GM21786 (cell line): ENCODE measurements around the gene MAP7D2.

Experiments
- ATAC-seq: cut with Tn5 transposase; IDR thresholded peaks from one replicate; pipeline ENCODE4 v1.9.1; 2021; ENCODE audit not compliant: unreplicated experiment

The MAP7D2 gene

GRCh38 chrX:20116087-20116576 is 575 bp downstream of the MAP7D2 start:
- ATAC-seq, result no peak

GRCh38 chrX:20112022-20112774 is 4.5 kb downstream of the MAP7D2 start:
- no peak for ATAC-seq

GRCh38 chrX:20111271-20111670 is 5.4 kb downstream of the MAP7D2 start:
- no peak for ATAC-seq

- no peak for ATAC-seq
Measured at GRCh38 chrX:20101934-20102581, 14.6 kb downstream of the MAP7D2 start.

- ATAC-seq, result no peak
Measured at GRCh38 chrX:20091499-20091898, 25.2 kb downstream of the MAP7D2 start.

GRCh38 chrX:20089845-20090244 is 26.9 kb downstream of the MAP7D2 start:
- no peak for ATAC-seq

GRCh38 chrX:20080277-20080676 is 36.4 kb downstream of the MAP7D2 start:
- no peak for ATAC-seq

- ATAC-seq, result no peak
Measured at GRCh38 chrX:20071511-20072079, 45.1 kb downstream of the MAP7D2 start.

GRCh38 chrX:20067709-20068561 is 48.8 kb downstream of the MAP7D2 start:
- ATAC-seq, result no peak

- peak; percentile 52 for ATAC-seq
Measured at GRCh38 chrX:20066968-20067708, 49.6 kb downstream of the MAP7D2 start.

- ATAC-seq, result no peak
Measured at GRCh38 chrX:20063716-20064351, 52.9 kb downstream of the MAP7D2 start.

- no peak for ATAC-seq
Measured at GRCh38 chrX:20063153-20063552, 53.6 kb downstream of the MAP7D2 start.

GRCh38 chrX:20061855-20062254 is 54.9 kb downstream of the MAP7D2 start:
- no peak for ATAC-seq

GRCh38 chrX:20060961-20061748 is 55.6 kb downstream of the MAP7D2 start:
- ATAC-seq, result peak; percentile 81

GRCh38 chrX:20059467-20060128 is 57.1 kb downstream of the MAP7D2 start:
- ATAC-seq, result no peak

- ATAC-seq, result no peak
Measured at GRCh38 chrX:20057479-20057878, 59.2 kb downstream of the MAP7D2 start.

- ATAC-seq, result peak; percentile 54
Measured at GRCh38 chrX:20056704-20057103, 60.0 kb downstream of the MAP7D2 start.

- ATAC-seq, result no peak
Measured at GRCh38 chrX:20053537-20053936, 63.2 kb downstream of the MAP7D2 start.

GRCh38 chrX:20046864-20047263 is 69.8 kb downstream of the MAP7D2 start:
- no peak for ATAC-seq
